Fibroblast of lung (primary cell): ENCODE data around the gene PTP4A2. TPM values are rescaled to one million over a fixed set of nuclear protein-coding genes. Genes with fewer than 3 reads are reported as not detected.
"Not testable (repeated sequence)": the region's sequence is repeated elsewhere in the genome, so short reads cannot be mapped to it uniquely, and the experiment has no call there.

Experiments used
- DNase-seq, 2 donors: peaks; one replicate each; pipeline versions ENCODE4 v3.0.0 to v3.0.0-alpha.2; 2010; ENCODE audit warnings: low read depth in 2 of 2
- H2AFZ ChIP-seq: 2 replicates; pipeline ENCODE4 v1.5.1; 2012; ENCODE audit warnings: low read length, control low read depth, inconsistent platforms
- H3K27ac ChIP-seq: 2 replicates; pipeline ENCODE4 v1.5.1; 2011; ENCODE audit warnings: low read length, control low read depth; ENCODE audit not compliant: insufficient read depth
- H3K27me3 ChIP-seq: 2 replicates; pipeline ENCODE4 v1.5.1; 2011; ENCODE audit warnings: mild to moderate bottlenecking, low read length; ENCODE audit not compliant: control insufficient read depth, insufficient read depth
- H3K36me3 ChIP-seq: 2 replicates; pipeline ENCODE4 v1.5.1; 2011; ENCODE audit warnings: low read length; ENCODE audit not compliant: control insufficient read depth, insufficient read depth
- H3K4me1 ChIP-seq: 2 replicates; pipeline ENCODE4 v1.5.1; 2011; ENCODE audit warnings: low read length; ENCODE audit not compliant: control insufficient read depth, insufficient read depth; ENCODE audit errors: extremely low read depth
- H3K4me2 ChIP-seq: 2 replicates; pipeline ENCODE4 v1.5.1; 2011; ENCODE audit warnings: low read length, control low read depth; ENCODE audit not compliant: insufficient read depth; ENCODE audit errors: extremely low read depth
- H3K4me3 ChIP-seq, 4 experiments: fragments of 200-600 bp in 1 of 4; sonication (generic) in 1 of 4; replicated peaks in 1 of 4; 2 replicates each; pipeline ENCODE4 v1.5.1; 2011 to 2016; ENCODE audit warnings: low read length in 4 of 4, low read depth in 3 of 4, mild to moderate bottlenecking in 3 of 4, control low read depth in 2 of 4, inconsistent platforms in 1 of 4, mixed read lengths in 1 of 4; ENCODE audit not compliant: insufficient read depth in 1 of 4; ENCODE audit errors: control extremely low read depth in 1 of 4
- H3K79me2 ChIP-seq: 2 replicates; pipeline ENCODE4 v1.5.1; 2012; ENCODE audit warnings: mild to moderate bottlenecking, low read length, inconsistent platforms; ENCODE audit not compliant: control insufficient read depth, insufficient read depth
- H3K9ac ChIP-seq: 2 replicates; pipeline ENCODE4 v1.5.1; 2011; ENCODE audit warnings: mild to moderate bottlenecking, low read length, control low read depth; ENCODE audit not compliant: insufficient read depth
- H3K9me3 ChIP-seq: 2 replicates; pipeline ENCODE4 v1.5.1; 2012; ENCODE audit warnings: low read depth, low read length; ENCODE audit not compliant: control insufficient read depth, insufficient read depth
- H4K20me1 ChIP-seq: 2 replicates; pipeline ENCODE4 v1.5.1; 2011; ENCODE audit warnings: low read length; ENCODE audit not compliant: control insufficient read depth, insufficient read depth; ENCODE audit errors: extremely low read depth
- EZH2 ChIP-seq: IDR thresholded peaks from 2 replicates; pipeline ENCODE4 v1.5.1; 2012; ENCODE audit warnings: low read length, control low read depth, mild to moderate bottlenecking; ENCODE audit errors: missing control alignments
- polyA plus RNA-seq, 2 donors: library from polyadenylated mRNA; depleted of rRNA in 1 of 2; stranded (reverse) in 1 of 2; unstranded in 1 of 2; fragments of >200 nt; gene quantifications; 2 replicates each; pipeline ENCODE4 v1.2.1, GENCODE V29; 2011 to 2012; ENCODE audit warnings: missing spikeins in 1 of 2
- total RNA-seq: library from RNA; depleted of rRNA; stranded (reverse); fragments of >200 nt; gene quantifications from 2 replicates; pipeline ENCODE4 v1.2.1, GENCODE V29; 2014
- TF ChIP-seq, protein P1 (sequence below), 2 donors: IDR thresholded peaks in 1 of 2; conservative IDR thresholded peaks in 1 of 2; 1 replicate in 1 of 2; 2 replicates in 1 of 2; pipeline ENCODE4 v1.5.1; 2011 to 2012; ENCODE audit warnings: low read length in 2 of 2, control low read depth in 1 of 2, inconsistent platforms in 1 of 2, low read depth in 1 of 2, mild to moderate bottlenecking in 1 of 2

PTP4A2 gene
- total and polyA plus RNA-seq, 2 donors (not counting 1 experiment from before 2014, with no cell fraction given), result 366 to 429 TPM

DNA sequence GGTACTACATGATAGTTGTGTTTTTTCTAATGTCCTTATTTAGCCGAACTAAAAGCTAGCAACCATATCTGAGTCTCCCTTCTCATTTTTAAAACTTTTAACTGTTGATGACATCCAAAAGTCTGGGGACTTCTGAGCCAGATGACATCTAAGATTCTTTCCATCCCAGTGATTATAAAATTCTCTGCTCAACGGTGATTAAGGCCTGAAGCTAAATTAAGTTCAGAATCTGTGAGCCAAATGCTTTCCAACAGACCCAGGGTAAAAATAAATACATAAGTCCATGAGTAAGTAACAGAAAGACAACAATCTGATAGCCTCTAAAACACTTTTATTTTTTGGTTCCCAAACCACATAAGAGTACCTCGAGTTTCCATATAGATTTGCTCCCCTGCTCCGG, 13.1 kb upstream of the PTP4A2 start:
- TF ChIP-seq EZH2, result no peak
- TF ChIP-seq, protein P1, sequence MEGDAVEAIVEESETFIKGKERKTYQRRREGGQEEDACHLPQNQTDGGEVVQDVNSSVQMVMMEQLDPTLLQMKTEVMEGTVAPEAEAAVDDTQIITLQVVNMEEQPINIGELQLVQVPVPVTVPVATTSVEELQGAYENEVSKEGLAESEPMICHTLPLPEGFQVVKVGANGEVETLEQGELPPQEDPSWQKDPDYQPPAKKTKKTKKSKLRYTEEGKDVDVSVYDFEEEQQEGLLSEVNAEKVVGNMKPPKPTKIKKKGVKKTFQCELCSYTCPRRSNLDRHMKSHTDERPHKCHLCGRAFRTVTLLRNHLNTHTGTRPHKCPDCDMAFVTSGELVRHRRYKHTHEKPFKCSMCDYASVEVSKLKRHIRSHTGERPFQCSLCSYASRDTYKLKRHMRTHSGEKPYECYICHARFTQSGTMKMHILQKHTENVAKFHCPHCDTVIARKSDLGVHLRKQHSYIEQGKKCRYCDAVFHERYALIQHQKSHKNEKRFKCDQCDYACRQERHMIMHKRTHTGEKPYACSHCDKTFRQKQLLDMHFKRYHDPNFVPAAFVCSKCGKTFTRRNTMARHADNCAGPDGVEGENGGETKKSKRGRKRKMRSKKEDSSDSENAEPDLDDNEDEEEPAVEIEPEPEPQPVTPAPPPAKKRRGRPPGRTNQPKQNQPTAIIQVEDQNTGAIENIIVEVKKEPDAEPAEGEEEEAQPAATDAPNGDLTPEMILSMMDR (conservative IDR thresholded peaks at IDR 0.05 in 1 of 2, IDR thresholded peaks at IDR 0.05 in 1 of 2; ENCODE audit: low read depth in 1 of 2, low read length in 2 of 2), result no peak
- no peak overlapping the region for H3K4me3 ChIP-seq
- no peak overlapping the region for H3K27ac ChIP-seq
- no peaks in the 10 kb centered on the region for H3K9me3 ChIP-seq
- H4K20me1 ChIP-seq, result no peaks in the 10 kb centered on the region
- DNase-seq, result no peak
- no peaks in the 10 kb centered on the region for H3K36me3 ChIP-seq
- H3K79me2 ChIP-seq, result no peaks in the 10 kb centered on the region
- no peak overlapping the region for H3K9ac ChIP-seq
- H3K4me2 ChIP-seq, result no peak overlapping the region
- no peak overlapping the region for H2AFZ ChIP-seq
- peaks cover 11% of the 10 kb centered on the region for H3K4me1 ChIP-seq
- no peaks in the 10 kb centered on the region for H3K27me3 ChIP-seq

DNA sequence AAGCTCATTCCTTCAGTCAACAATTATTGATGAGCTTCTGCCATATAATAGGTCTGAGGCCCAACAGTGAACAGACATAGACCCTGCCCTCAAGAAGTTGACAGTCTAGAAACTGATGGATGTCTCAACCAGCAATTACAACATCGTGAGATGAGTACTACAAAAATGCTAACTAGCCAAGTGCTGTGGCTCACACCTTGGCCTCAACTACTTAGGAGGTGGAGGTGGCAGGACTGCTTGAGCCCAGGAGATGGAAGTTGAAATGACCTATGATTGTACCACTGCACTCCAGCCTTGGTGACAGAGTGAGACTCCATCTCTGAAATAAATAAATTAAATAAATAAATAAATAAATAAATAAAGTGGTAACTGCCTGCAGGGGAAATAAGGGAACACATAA, 11.7 kb upstream of the PTP4A2 start:
- Histone ChIP-seq H3K4me3 (no peak overlapping the region), H3K79me2 (no peaks in the 10 kb centered on the region), H3K27me3 (no peaks in the 10 kb centered on the region), H3K4me2 (no peak overlapping the region), H4K20me1 (no peaks in the 10 kb centered on the region), H2AFZ (no peak overlapping the region), H3K9ac (no peak overlapping the region), H3K4me1 (peaks cover 11% of the 10 kb centered on the region), H3K27ac (no peak overlapping the region), H3K36me3 (no peaks in the 10 kb centered on the region), H3K9me3 (no peaks in the 10 kb centered on the region)
- no peak for DNase-seq
- no peak for TF ChIP-seq EZH2
- TF ChIP-seq, protein P1 (conservative IDR thresholded peaks at IDR 0.05 in 1 of 2, IDR thresholded peaks at IDR 0.05 in 1 of 2; ENCODE audit: low read depth in 1 of 2, low read length in 2 of 2), result no peak

DNA sequence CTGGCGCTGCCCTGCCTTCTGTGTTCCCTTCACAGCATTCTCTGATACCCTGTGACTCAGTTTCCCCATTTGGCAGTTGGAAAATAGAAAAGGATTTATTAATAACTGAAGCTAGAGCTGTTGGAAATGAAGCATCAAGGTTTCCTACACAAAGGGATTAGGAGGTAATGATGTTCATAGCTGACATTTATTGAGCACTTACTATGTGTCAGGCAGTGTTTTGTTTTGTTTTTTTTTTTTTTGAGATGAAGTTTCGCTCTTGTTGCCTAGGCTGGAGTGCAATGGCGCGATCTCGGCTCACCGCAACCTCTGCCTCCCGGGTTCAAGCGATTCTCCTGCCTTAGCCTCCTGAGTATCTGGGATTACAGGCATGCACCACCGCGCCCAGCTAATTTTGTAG, 7.5 kb upstream of the PTP4A2 start:
- H3K36me3 ChIP-seq, H3K27me3 ChIP-seq, H4K20me1 ChIP-seq, H3K9ac ChIP-seq, H3K79me2 ChIP-seq, H3K27ac ChIP-seq, H3K4me2 ChIP-seq, H3K4me3 ChIP-seq, DNase-seq, H3K9me3 ChIP-seq, H2AFZ ChIP-seq: not testable (repeated sequence)
- peaks cover 12% of the 10 kb centered on the region for H3K4me1 ChIP-seq
